NB4 (cell line): ENCODE measurements around the gene SOX13.

Experiments
- DNase-seq: peaks from one replicate; pipeline ENCODE4 v3.0.0; 2010; ENCODE audit warnings: low read depth
- H3K4me3 ChIP-seq: one replicate; pipeline ENCODE4 v1.5.1; 2011; ENCODE audit warnings: mild to moderate bottlenecking, low read depth, low read length, moderate library complexity
- CTCF ChIP-seq: IDR thresholded peaks from one replicate; pipeline ENCODE4 v1.5.1; 2012; ENCODE audit warnings: low read depth, low read length
- MAX ChIP-seq: IDR thresholded peaks from 2 replicates; pipeline ENCODE4 v1.6.1; 2011; ENCODE audit warnings: low read depth, low read length
- MYC ChIP-seq: IDR thresholded peaks from 2 replicates; pipeline ENCODE4 v1.6.1; 2011; ENCODE audit warnings: low read depth, low read length
- POLR2A ChIP-seq: IDR thresholded peaks from 2 replicates; pipeline ENCODE4 v1.6.1; 2011; ENCODE audit warnings: mild to moderate bottlenecking; ENCODE audit not compliant: insufficient read length; ENCODE audit errors: extremely low read depth

SOX13 gene

GRCh38 chr1:204167730-204168129 is 94.8 kb downstream of the SOX13 start:
- H3K4me3 ChIP-seq: no peak overlapping the region
- TF ChIP-seq CTCF (no peak), MAX (no peak), MYC (no peak), POLR2A (no peak)
- DNase-seq: no peak

GRCh38 chr1:204169858-204170257 is 96.9 kb downstream of the SOX13 start:
- TF ChIP-seq MYC (no peak), POLR2A (no peak), MAX (no peak), CTCF (no peak)
- no peak overlapping the region for H3K4me3 ChIP-seq
- no peak for DNase-seq

- H3K4me3 ChIP-seq: no peak overlapping the region
- DNase-seq: no peak
- TF ChIP-seq CTCF (no peak), MAX (no peak)
These were observed 97.7 kb downstream of the SOX13 start for GRCh38 chr1:204170494-204171155.

- no peak for TF ChIP-seq MAX
- TF ChIP-seq POLR2A: no peak
- no peak for TF ChIP-seq MYC
- TF ChIP-seq CTCF: no peak
- DNase-seq: no peak
These were observed 98.8 kb downstream of the SOX13 start for GRCh38 chr1:204171751-204172178.

GRCh38 chr1:204172404-204173029 is 99.6 kb downstream of the SOX13 start:
- no peak for DNase-seq
- H3K4me3 ChIP-seq: no peak overlapping the region
- TF ChIP-seq CTCF (no peak), MAX (no peak), POLR2A (no peak), MYC (no peak)

More at GRCh38 chr1:204171751-204172178, 98.8 kb downstream of the SOX13 start:
- no peak overlapping the region for H3K4me3 ChIP-seq
